Endothelial cell of umbilical vein (primary cell): Measurements from ENCODE around the gene HSPBAP1. TPM values are rescaled to one million over a fixed set of nuclear protein-coding genes. Genes with fewer than 3 reads are reported as not detected.

ENCODE experiments used
- BruUV-seq: library from RNA; stranded (reverse); fragments of 400-500 nt; replicated peaks from 2 replicates; lab custom pipeline; 2021; lab: Mats Ljungman, UMichigan
- CTCF ChIA-PET: fragments of 300-600, 350-600 bp; sonication (Branson Sonifier 250); formaldehyde crosslinking; loops from one replicate; lab custom pipeline; 2021; ENCODE audit warnings: antibody characterized with exemption, inconsistent platforms; lab: Charles Lee
- POLR2A ChIA-PET: fragments of 300-600, 350-600 bp; sonication (Branson Sonifier 250); formaldehyde crosslinking; loops from one replicate; lab custom pipeline; 2021; ENCODE audit warnings: antibody characterized with exemption, inconsistent platforms; lab: Charles Lee
- DNase-seq: peaks from one replicate; pipeline ENCODE4 v3.0.0-alpha.2; 2011; ENCODE audit warnings: low read depth, low spot score
- FAIRE-seq: peaks from 2 replicates; lab custom pipeline; 2011; peaks lifted over from hg19 to GRCh38; lab: Jason Lieb, UNC
- H2AFZ ChIP-seq: 2 replicates; pipeline ENCODE4 v1.6.0; 2012; ENCODE audit warnings: low read depth, low read length, control low read depth, inconsistent platforms
- H3K27ac ChIP-seq: 2 replicates; pipeline ENCODE4 v1.5.1; 2011; ENCODE audit warnings: low read depth, mild to moderate bottlenecking, control low read depth, low read length, moderate library complexity; ENCODE audit not compliant: insufficient read depth
- H3K27me3 ChIP-seq, 2 experiments: 2 replicates each; pipeline versions ENCODE4 v1.6.0 to v1.6.1; 2011; ENCODE audit warnings: low read length in 2 of 2, mixed read lengths in 1 of 2; ENCODE audit not compliant: control insufficient read depth in 2 of 2, insufficient read depth in 2 of 2
- H3K36me3 ChIP-seq, 2 experiments: 2 replicates in 1 of 2; 3 replicates in 1 of 2; pipeline ENCODE4 v1.5.1; 2011; ENCODE audit warnings: low read length in 2 of 2, mild to moderate bottlenecking in 1 of 2, moderate library complexity in 1 of 2; ENCODE audit not compliant: control insufficient read depth in 2 of 2, insufficient read depth in 2 of 2; ENCODE audit errors: extremely low read depth in 1 of 2
- H3K4me1 ChIP-seq: 3 replicates; pipeline ENCODE4 v1.5.1; 2011; ENCODE audit warnings: mild to moderate bottlenecking, low read length; ENCODE audit not compliant: control insufficient read depth, insufficient read depth; ENCODE audit errors: extremely low read depth
- H3K4me2 ChIP-seq: 2 replicates; pipeline ENCODE4 v1.6.1; 2011; ENCODE audit warnings: low read length, control low read depth, mixed read lengths; ENCODE audit not compliant: insufficient read depth
- H3K4me3 ChIP-seq, 3 experiments: fragments of 200-600 bp in 1 of 3; sonication (generic), shearing (Covaris generic) in 1 of 3; replicated peaks in 1 of 3; 2 replicates each; pipeline ENCODE4 v1.5.1; 2011 to 2016; ENCODE audit warnings: control low read depth in 3 of 3, low read length in 3 of 3, mild to moderate bottlenecking in 2 of 3, inconsistent platforms in 1 of 3, low read depth in 1 of 3, moderate library complexity in 1 of 3; ENCODE audit not compliant: insufficient read depth in 1 of 3
- H3K79me2 ChIP-seq: 2 replicates; pipeline ENCODE4 v1.6.0; 2012; ENCODE audit warnings: low read length, inconsistent platforms; ENCODE audit not compliant: control insufficient read depth, insufficient read depth
- H3K9ac ChIP-seq: replicated peaks from 2 replicates; pipeline ENCODE3; 2011; ENCODE audit warnings: low read length, control low read depth; ENCODE audit not compliant: insufficient read depth; ENCODE audit errors: extremely low read depth
- H3K9me1 ChIP-seq: replicated peaks from 3 replicates; pipeline ENCODE4 v1.6.0; 2011; ENCODE audit warnings: mild to moderate bottlenecking, low read length; ENCODE audit not compliant: control insufficient read depth, insufficient read depth; ENCODE audit errors: extremely low read depth
- H3K9me3 ChIP-seq: replicated peaks from 2 replicates; pipeline ENCODE4 v1.5.1; 2012; ENCODE audit warnings: low read length, inconsistent platforms; ENCODE audit not compliant: control insufficient read depth, insufficient read depth
- H4K20me1 ChIP-seq: replicated peaks from 2 replicates; pipeline ENCODE3; 2011; ENCODE audit warnings: mild to moderate bottlenecking, low read length; ENCODE audit not compliant: control insufficient read depth, insufficient read depth; ENCODE audit errors: extremely low read depth
- EZH2 ChIP-seq: IDR thresholded peaks from 2 replicates; pipeline ENCODE4 v1.6.1; 2012; ENCODE audit warnings: borderline replicate concordance, low read depth, mild to moderate bottlenecking, moderate library complexity, low read length, inconsistent platforms; ENCODE audit not compliant: severe bottlenecking
- FOS ChIP-seq: IDR thresholded peaks from 2 replicates; pipeline ENCODE4 v1.6.1; 2011; ENCODE audit warnings: mild to moderate bottlenecking, low read length, moderate library complexity, borderline replicate concordance; ENCODE audit not compliant: insufficient read depth
- GATA2 ChIP-seq: IDR thresholded peaks from 2 replicates; pipeline ENCODE4 v1.7.0; 2011; ENCODE audit warnings: low read depth, mild to moderate bottlenecking, moderate library complexity, mixed read lengths, low read length; ENCODE audit not compliant: insufficient read length, insufficient read depth
- JUN ChIP-seq: IDR thresholded peaks from 2 replicates; pipeline ENCODE4 v1.6.1; 2011; ENCODE audit warnings: borderline replicate concordance, low read depth; ENCODE audit not compliant: insufficient read length, insufficient read depth
- MYC ChIP-seq: IDR thresholded peaks from one replicate; pipeline ENCODE4 v1.6.1; 2011; ENCODE audit warnings: mild to moderate bottlenecking, low read depth, low read length
- POLR2A ChIP-seq: IDR thresholded peaks from 2 replicates; pipeline ENCODE4 v1.6.1; 2012; ENCODE audit warnings: low read depth, mild to moderate bottlenecking, control low read depth, low read length
- POLR2AphosphoS5 ChIP-seq: IDR thresholded peaks from 2 replicates; pipeline ENCODE4 v1.6.1; 2012; ENCODE audit warnings: low read depth, mild to moderate bottlenecking, control low read depth, low read length, moderate library complexity; ENCODE audit not compliant: insufficient read depth
- dilution Hi-C: fragments of 300-500 bp; cut with MboI; formaldehyde crosslinking; loops from one replicate; pipeline ENCODE4 v1.15.0; 2019; ENCODE audit warnings: low sequenced_read_pairs; ENCODE audit not compliant: extremely low pct_ligation_motif_present
- intact Hi-C: fragments of 100-400 bp; cut with micrococcal nuclease; formaldehyde crosslinking; loops from one replicate; pipeline ENCODE4 v1.10.0; 2022
- polyA plus RNA-seq, 4 experiments: library from polyadenylated mRNA; depleted of rRNA in 3 of 4; stranded (reverse) in 3 of 4; unstranded in 1 of 4; fragments of >200 nt; gene quantifications; 2 replicates each; pipeline versions ENCODE4 v1.2.1 to v1.2.3, GENCODE V29; 2011 to 2012; ENCODE audit warnings: missing spikeins in 1 of 4
- total RNA-seq: library from RNA; stranded (reverse); gene quantifications from 2 replicates; pipeline ENCODE4 v1.2.3, GENCODE V29; 2021
- TF ChIP-seq, protein P1 (sequence below), 2 donors: IDR thresholded peaks; 1 replicate in 1 of 2; 2 replicates in 1 of 2; pipeline ENCODE4 v1.5.1; 2011; ENCODE audit warnings: low read length in 2 of 2, mild to moderate bottlenecking in 2 of 2, moderate library complexity in 2 of 2, control low read depth in 1 of 2, inconsistent platforms in 1 of 2, low read depth in 1 of 2; ENCODE audit not compliant: insufficient read depth in 1 of 2; ENCODE audit errors: extremely low read depth in 1 of 2
- TF ChIP-seq, protein P2 (sequence below): IDR thresholded peaks from 2 replicates; pipeline ENCODE4 v1.6.1; 2011; ENCODE audit not compliant: insufficient read depth, insufficient read length

Gene HSPBAP1
- total and polyA plus RNA-seq, 2 donors (not counting 3 experiments of a cell fraction or from before 2014, with no cell fraction given): 5.3 to 10.6 TPM

DNA sequence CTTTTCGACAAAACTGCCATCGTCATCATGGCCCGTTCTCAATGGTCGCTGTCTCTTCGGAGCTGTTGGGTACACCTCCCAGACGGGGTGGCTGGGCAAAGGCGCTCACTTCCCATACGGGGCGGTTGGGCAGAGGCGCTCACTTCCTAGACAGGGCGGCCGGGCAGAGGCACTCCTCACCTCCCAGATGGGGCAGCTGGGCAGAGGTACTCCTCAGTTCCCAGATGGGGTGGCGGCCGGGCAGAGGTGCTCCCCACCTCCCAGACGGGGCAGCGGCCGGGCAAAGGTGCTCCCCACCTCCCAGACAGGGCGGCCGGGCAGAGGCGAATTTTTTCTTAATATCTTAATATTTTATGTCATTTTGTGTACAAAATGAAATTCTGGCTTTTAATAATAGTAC lies 68.5 kb downstream of the HSPBAP1 start:
- TF ChIP-seq MYC (no peak), POLR2A (no peak)
- TF ChIP-seq, protein P1, sequence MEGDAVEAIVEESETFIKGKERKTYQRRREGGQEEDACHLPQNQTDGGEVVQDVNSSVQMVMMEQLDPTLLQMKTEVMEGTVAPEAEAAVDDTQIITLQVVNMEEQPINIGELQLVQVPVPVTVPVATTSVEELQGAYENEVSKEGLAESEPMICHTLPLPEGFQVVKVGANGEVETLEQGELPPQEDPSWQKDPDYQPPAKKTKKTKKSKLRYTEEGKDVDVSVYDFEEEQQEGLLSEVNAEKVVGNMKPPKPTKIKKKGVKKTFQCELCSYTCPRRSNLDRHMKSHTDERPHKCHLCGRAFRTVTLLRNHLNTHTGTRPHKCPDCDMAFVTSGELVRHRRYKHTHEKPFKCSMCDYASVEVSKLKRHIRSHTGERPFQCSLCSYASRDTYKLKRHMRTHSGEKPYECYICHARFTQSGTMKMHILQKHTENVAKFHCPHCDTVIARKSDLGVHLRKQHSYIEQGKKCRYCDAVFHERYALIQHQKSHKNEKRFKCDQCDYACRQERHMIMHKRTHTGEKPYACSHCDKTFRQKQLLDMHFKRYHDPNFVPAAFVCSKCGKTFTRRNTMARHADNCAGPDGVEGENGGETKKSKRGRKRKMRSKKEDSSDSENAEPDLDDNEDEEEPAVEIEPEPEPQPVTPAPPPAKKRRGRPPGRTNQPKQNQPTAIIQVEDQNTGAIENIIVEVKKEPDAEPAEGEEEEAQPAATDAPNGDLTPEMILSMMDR (IDR thresholded peaks at IDR 0.05; ENCODE audit: extremely low read depth in 1 of 2, insufficient read depth in 1 of 2, low read depth in 1 of 2, low read length in 2 of 2): no peak
- POLR2A ChIA-PET: no interaction called here
- H3K27me3 ChIP-seq: no peaks in the 10 kb centered on the region
- CTCF ChIA-PET: no interaction called here
- H4K20me1 ChIP-seq: no peaks in the 10 kb centered on the region
- H3K27ac ChIP-seq: no peak overlapping the region
- dilution Hi-C loops (no loop called here), intact Hi-C loops (no loop called here)
- no peaks in the 10 kb centered on the region for H3K9me1 ChIP-seq
- BruUV-seq: no TSS peak
- H2AFZ ChIP-seq: no peak overlapping the region
- H3K4me2 ChIP-seq: no peak overlapping the region
- no peaks in the 10 kb centered on the region for H3K9me3 ChIP-seq
- no peaks in the 10 kb centered on the region for H3K4me1 ChIP-seq
- H3K4me3 ChIP-seq: no peak overlapping the region
- no peaks in the 10 kb centered on the region for H3K79me2 ChIP-seq
- DNase-seq (no peak), FAIRE-seq (no peak)
- no peak overlapping the region for H3K9ac ChIP-seq
- peaks cover 0 to 3% of the 10 kb centered on the region in 2 experiments for H3K36me3 ChIP-seq

DNA sequence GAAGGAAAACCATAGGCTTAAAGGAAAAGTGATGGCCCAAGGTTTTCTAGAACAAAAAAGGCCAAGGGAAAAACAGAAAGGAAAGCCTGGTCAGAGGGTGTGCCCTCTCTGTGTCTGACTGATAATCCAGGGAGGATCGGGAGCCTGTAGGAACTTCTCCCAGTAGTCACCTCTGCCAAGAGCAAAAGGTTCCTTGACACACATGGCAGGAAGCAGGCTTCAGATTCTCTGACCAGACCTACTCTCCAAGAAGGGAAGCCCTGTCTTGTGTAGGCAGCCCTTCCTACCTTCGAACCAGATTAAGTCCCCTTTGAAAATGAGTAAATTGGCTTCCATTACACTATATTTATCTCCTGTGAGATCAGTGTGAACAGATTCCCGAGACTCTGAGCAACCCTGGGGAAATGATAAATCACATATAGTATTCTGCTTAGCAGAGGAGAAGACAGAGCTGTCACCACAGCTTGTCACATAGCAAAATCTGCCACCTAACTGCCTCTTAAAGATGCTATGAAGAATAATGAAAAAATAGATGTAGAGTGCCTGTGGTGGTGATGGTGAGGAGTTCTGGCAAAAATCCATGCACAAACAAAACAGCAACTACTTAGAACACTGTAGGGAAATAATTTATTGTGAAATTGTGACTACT lies 74.2 kb downstream of the HSPBAP1 start:
- CTCF ChIA-PET: interaction anchor here (0.6 kb wide), 1 partner anchor 10 kb away, joined by 4 read pairs; no protein-coding TSS in a partner anchor
- H3K36me3 ChIP-seq: peaks cover 0 to 31% of the 10 kb centered on the region in 2 experiments
- no peak overlapping the region for H2AFZ ChIP-seq
- no peaks in the 10 kb centered on the region for H3K4me1 ChIP-seq
- H3K9me1 ChIP-seq: no peaks in the 10 kb centered on the region
- FAIRE-seq (no peak), DNase-seq (no peak)
- POLR2A ChIA-PET: no interaction called here
- intact Hi-C loops (no loop called here), dilution Hi-C loops (no loop called here)
- H3K79me2 ChIP-seq: no peaks in the 10 kb centered on the region
- H3K4me3 ChIP-seq: no peak overlapping the region
- no peak for TF ChIP-seq EZH2
- no peak for TF ChIP-seq POLR2AphosphoS5
- TF ChIP-seq JUN: no peak
- TF ChIP-seq GATA2: no peak
- TF ChIP-seq, protein P2, sequence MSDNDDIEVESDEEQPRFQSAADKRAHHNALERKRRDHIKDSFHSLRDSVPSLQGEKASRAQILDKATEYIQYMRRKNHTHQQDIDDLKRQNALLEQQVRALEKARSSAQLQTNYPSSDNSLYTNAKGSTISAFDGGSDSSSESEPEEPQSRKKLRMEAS: no peak
- TF ChIP-seq, protein P1 (IDR thresholded peaks at IDR 0.05; ENCODE audit: extremely low read depth in 1 of 2, insufficient read depth in 1 of 2, low read depth in 1 of 2, low read length in 2 of 2): no peak
- TF ChIP-seq MYC: no peak
- no peak for TF ChIP-seq FOS
- TF ChIP-seq POLR2A: no peak
- no peak overlapping the region for H3K9ac ChIP-seq
- H3K27ac ChIP-seq: no peak overlapping the region
- H4K20me1 ChIP-seq: peaks cover 3% of the 10 kb centered on the region
- H3K27me3 ChIP-seq: no peaks in the 10 kb centered on the region
- H3K9me3 ChIP-seq: no peaks in the 10 kb centered on the region
- BruUV-seq: no TSS peak
- H3K4me2 ChIP-seq: no peak overlapping the region
